Gastrocnemius medialis (tissue), 4 donors: ENCODE results near the gene DPCD.

Experiments used
- CTCF ChIP-seq, 5 experiments: fragments of 450-650 bp in 3 of 5; fragments of 200-600 bp in 2 of 5; sonication (generic) in 2 of 5; IDR thresholded peaks in 4 of 5; conservative IDR thresholded peaks in 1 of 5; 1 replicate in 4 of 5; 2 replicates in 1 of 5; pipeline ENCODE4 v1.5.1; 2016 to 2019; ENCODE audit warnings: antibody characterized with exemption in 5 of 5, mild to moderate bottlenecking in 3 of 5, moderate library complexity in 3 of 5
- POLR2A ChIP-seq, 2 donors: fragments of 450-650 bp; IDR thresholded peaks; one replicate each; pipeline ENCODE4 v1.6.1; 2017; ENCODE audit warnings: antibody characterized with exemption in 2 of 2, mild to moderate bottlenecking in 2 of 2, moderate library complexity in 2 of 2

GRCh38 chr10:101545898-101546297, 42.2 kb upstream of the DPCD start:
- TF ChIP-seq CTCF (IDR thresholded peaks at IDR 0.05 in 4 of 5, conservative IDR thresholded peaks at IDR 0.05 in 1 of 5) (no peak), POLR2A (IDR thresholded peaks at IDR 0.05) (no peak)
